Stimulated activated CD4-positive, alpha-beta T cell treated with anti-CD3 and anti-CD28 coated beads, Interleukin-1b, Interleukin-23, amount 100 ng/mL, for 24 hours (primary cell): ENCODE data around the gene CCDC175.
A peak's percentile ranks its signal among the peaks of the same experiment; 100 is the strongest.

ENCODE experiments used
- DNase-seq, 4 experiments: peaks; one replicate each; pipeline ENCODE4 v3.0.0-alpha.2; 2020; ENCODE audit warnings: low read depth in 4 of 4, low spot score in 1 of 4

The CCDC175 gene

GRCh38 chr14:59576332-59577294, at the start of gene CCDC175:
Gene CCDC175, minus strand, starts transcription at chr14:59576812. Its CDS starts 37 bp downstream, at chr14:59576775.
- DNase-seq = peak; percentile 66 to 81 (median 73)

- DNase-seq = no peak
Observed at GRCh38 chr14:59622631-59623030, 46.0 kb upstream of the CCDC175 start.

- DNase-seq = no peak
Observed at GRCh38 chr14:59619061-59619460, 42.4 kb upstream of the CCDC175 start.

- no peak for DNase-seq
Observed at GRCh38 chr14:59601056-59601455, 24.4 kb upstream of the CCDC175 start.

- DNase-seq = no peak
Observed at GRCh38 chr14:59600211-59600945, 23.8 kb upstream of the CCDC175 start.

- DNase-seq = no peak
Observed at GRCh38 chr14:59595071-59595470, 18.5 kb upstream of the CCDC175 start.

- no peak for DNase-seq
Observed at GRCh38 chr14:59591641-59592370, 15.2 kb upstream of the CCDC175 start.

GRCh38 chr14:59588101-59588500, 11.5 kb upstream of the CCDC175 start:
- DNase-seq = no peak

- no peak for DNase-seq
Observed at GRCh38 chr14:59585891-59586554, 9.4 kb upstream of the CCDC175 start.

- no peak for DNase-seq
Observed at GRCh38 chr14:59583755-59584154, 7.1 kb upstream of the CCDC175 start.

GRCh38 chr14:59582845-59583509, 6.4 kb upstream of the CCDC175 start:
- no peak for DNase-seq

GRCh38 chr14:59582161-59582560, 5.5 kb upstream of the CCDC175 start:
- DNase-seq = no peak

- DNase-seq = no peak
Observed at GRCh38 chr14:59580911-59581310, 4.3 kb upstream of the CCDC175 start.

- no peak for DNase-seq
Observed at GRCh38 chr14:59570122-59570521, 6.5 kb downstream of the CCDC175 start.

- DNase-seq = no peak
Observed at GRCh38 chr14:59566725-59567124, 9.9 kb downstream of the CCDC175 start.

- no peak for DNase-seq
Observed at GRCh38 chr14:59566296-59566695, 10.3 kb downstream of the CCDC175 start.

- no peak for DNase-seq
Observed at GRCh38 chr14:59565087-59565486, 11.5 kb downstream of the CCDC175 start.

- DNase-seq = no peak
Observed at GRCh38 chr14:59564366-59564765, 12.2 kb downstream of the CCDC175 start.

GRCh38 chr14:59547310-59547709, 29.3 kb downstream of the CCDC175 start:
- no peak for DNase-seq

- DNase-seq = no peak
Observed at GRCh38 chr14:59543873-59544272, 32.7 kb downstream of the CCDC175 start.
